ENCODE results near the gene CWF19L2. TPM values are rescaled to one million over a fixed set of nuclear protein-coding genes. Genes with fewer than 3 reads are reported as not detected.

The CWF19L2 gene
- total RNA-seq, 2 donors from 2014 or later: 8.7 to 9.0 TPM

DNA sequence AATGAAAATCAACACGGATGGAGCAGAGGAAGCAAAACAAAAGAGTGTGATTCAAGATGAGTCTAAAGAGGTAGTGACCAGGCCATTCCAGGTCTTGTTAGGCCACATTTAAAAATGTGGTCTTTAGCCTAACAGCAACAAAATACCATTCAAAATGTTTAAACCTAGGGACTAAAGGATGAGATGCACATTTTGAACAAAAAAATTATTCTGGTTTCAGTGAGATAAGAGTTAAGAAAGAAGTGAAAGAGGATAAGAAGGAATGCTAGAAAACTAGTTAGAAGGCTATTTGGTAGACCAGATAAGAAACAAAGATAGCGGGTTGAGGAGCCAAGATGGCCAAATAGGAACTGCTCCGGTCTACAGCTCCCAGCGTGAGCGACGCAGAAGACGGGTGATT, 85.2 kb downstream of the CWF19L2 start:
- Histone ChIP-seq H3K4me3 (no peak overlapping the region), H3K27ac (no peak overlapping the region), H3K9ac (ENCODE audit: low read depth in 2 of 2, low read length in 2 of 2) (no peak overlapping the region), H3K4me1 (no peaks in the 10 kb centered on the region), H3K9me3 (no peaks in the 10 kb centered on the region), H3K36me3 (no peaks in the 10 kb centered on the region), H3K27me3 (no peaks in the 10 kb centered on the region)
- intact Hi-C loops (cut with DNase I): no loop called here
- DNase-seq: no peak
- TF ChIP-seq, protein P1, sequence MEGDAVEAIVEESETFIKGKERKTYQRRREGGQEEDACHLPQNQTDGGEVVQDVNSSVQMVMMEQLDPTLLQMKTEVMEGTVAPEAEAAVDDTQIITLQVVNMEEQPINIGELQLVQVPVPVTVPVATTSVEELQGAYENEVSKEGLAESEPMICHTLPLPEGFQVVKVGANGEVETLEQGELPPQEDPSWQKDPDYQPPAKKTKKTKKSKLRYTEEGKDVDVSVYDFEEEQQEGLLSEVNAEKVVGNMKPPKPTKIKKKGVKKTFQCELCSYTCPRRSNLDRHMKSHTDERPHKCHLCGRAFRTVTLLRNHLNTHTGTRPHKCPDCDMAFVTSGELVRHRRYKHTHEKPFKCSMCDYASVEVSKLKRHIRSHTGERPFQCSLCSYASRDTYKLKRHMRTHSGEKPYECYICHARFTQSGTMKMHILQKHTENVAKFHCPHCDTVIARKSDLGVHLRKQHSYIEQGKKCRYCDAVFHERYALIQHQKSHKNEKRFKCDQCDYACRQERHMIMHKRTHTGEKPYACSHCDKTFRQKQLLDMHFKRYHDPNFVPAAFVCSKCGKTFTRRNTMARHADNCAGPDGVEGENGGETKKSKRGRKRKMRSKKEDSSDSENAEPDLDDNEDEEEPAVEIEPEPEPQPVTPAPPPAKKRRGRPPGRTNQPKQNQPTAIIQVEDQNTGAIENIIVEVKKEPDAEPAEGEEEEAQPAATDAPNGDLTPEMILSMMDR (IDR thresholded peaks at IDR 0.05): no peak

DNA sequence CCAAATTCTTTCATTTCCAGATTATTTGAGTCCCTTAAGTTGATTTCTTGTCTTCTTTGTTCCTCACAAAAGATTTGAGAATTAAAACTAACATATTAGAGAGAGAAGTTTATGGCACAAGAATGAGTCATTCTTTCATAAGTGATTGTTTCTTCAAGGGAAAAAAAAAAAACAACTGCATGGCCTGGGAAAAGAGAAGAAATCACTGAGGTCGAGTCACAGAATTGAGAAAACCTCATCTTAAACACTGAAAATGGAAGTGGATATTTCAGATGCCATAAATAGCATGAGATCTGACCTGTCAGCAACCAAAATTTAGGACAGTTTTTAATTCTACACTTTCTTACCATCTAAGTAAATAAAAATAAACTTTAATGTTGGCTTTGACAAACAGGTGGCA, 87.2 kb downstream of the CWF19L2 start:
- intact Hi-C loops (cut with DNase I): no loop called here

DNA sequence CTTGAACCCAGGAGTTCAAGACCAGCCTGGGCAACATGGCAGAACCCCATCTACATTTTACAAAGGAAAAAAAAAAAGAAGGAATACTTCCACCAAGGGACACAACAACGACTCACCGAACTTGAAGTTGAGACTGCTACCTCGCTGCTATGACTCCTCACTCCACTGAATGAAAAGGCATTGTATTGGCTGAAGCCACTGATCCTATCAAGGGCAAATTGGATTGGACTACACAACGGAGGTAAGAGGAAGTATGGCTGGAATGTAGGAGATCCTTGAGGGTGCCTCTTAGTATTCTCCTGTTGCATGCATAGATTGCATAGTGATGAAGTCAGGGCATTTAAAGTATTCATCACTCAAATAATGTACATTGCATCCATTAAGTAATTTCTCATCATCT, 97.9 kb downstream of the CWF19L2 start:
- H3K36me3 ChIP-seq: no peaks in the 10 kb centered on the region
- H3K27me3 ChIP-seq: no peaks in the 10 kb centered on the region
- intact Hi-C loops (cut with DNase I): no loop called here
- TF ChIP-seq, protein P1 (IDR thresholded peaks at IDR 0.05): no peak
- no peak overlapping the region for H3K9ac ChIP-seq (ENCODE audit: low read depth in 2 of 2, low read length in 2 of 2)
- H3K9me3 ChIP-seq: no peaks in the 10 kb centered on the region
- no peak overlapping the region for H3K27ac ChIP-seq
- no peak overlapping the region for H3K4me3 ChIP-seq
- H3K4me1 ChIP-seq: no peaks in the 10 kb centered on the region
- DNase-seq: no peak

More for the DNA sequence above, 87.2 kb downstream of the CWF19L2 start:
- Histone ChIP-seq H3K9ac (ENCODE audit: low read depth in 2 of 2, low read length in 2 of 2) (no peak overlapping the region), H3K4me3 (no peak overlapping the region), H3K9me3 (no peaks in the 10 kb centered on the region), H3K27ac (no peak overlapping the region), H3K4me1 (no peaks in the 10 kb centered on the region), H3K27me3 (no peaks in the 10 kb centered on the region), H3K36me3 (no peaks in the 10 kb centered on the region)
- TF ChIP-seq, protein P1 (IDR thresholded peaks at IDR 0.05): no peak
- no peak for DNase-seq

DNA sequence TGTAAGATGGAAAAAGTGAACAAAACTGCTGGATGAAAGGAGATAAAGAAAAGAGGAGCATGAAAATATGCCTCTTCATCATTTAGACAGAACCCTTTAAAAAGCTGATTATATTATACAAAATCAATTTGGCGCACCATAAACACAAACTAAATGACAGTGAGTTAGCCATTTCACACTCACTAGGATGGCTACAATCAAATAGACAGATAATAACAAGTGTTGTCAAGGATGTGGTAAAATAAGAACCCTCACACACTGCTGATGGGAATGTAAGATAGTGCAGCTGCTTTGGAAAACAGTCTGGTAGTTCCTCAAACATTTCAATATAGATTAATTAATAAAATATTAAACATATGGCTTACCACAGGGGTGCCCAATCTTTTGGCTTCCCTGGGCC, 99.7 kb downstream of the CWF19L2 start:
- Histone ChIP-seq H3K27me3 (no peaks in the 10 kb centered on the region), H3K36me3 (no peaks in the 10 kb centered on the region), H3K9me3 (no peaks in the 10 kb centered on the region), H3K4me3 (no peak overlapping the region), H3K27ac (no peak overlapping the region), H3K9ac (ENCODE audit: low read depth in 2 of 2, low read length in 2 of 2) (no peak overlapping the region), H3K4me1 (no peaks in the 10 kb centered on the region)
- intact Hi-C loops (cut with DNase I): no loop called here
- no peak for DNase-seq
- TF ChIP-seq, protein P1 (IDR thresholded peaks at IDR 0.05): no peak

DNA sequence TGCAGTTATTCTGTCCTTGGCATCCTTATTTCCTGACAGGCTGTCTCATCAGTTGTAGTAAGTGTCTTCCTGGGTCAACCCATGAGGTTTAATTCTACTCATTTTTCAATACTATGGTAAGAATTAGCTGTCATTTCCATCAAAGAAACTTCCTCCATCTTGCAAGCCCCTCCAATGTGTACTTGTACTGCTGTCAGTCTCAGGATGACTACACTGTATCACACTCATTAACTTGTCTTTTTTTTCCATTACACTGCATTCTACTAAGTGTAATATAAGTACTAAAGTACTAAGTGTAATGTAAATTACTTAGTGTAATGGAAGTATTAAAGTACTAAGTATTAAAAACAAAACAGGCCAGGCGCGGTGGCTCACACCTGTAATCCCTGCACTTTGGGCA, 102.8 kb downstream of the CWF19L2 start:
- TF ChIP-seq, protein P1 (IDR thresholded peaks at IDR 0.05): no peak
- no peaks in the 10 kb centered on the region for H3K9me3 ChIP-seq
- no peak overlapping the region for H3K27ac ChIP-seq
- H3K4me3 ChIP-seq: no peak overlapping the region
- no peaks in the 10 kb centered on the region for H3K4me1 ChIP-seq
- H3K27me3 ChIP-seq: no peaks in the 10 kb centered on the region
- DNase-seq: no peak
- H3K9ac ChIP-seq (ENCODE audit: low read depth in 2 of 2, low read length in 2 of 2): no peak overlapping the region
- intact Hi-C loops (cut with DNase I): no loop called here
- H3K36me3 ChIP-seq: no peaks in the 10 kb centered on the region

DNA sequence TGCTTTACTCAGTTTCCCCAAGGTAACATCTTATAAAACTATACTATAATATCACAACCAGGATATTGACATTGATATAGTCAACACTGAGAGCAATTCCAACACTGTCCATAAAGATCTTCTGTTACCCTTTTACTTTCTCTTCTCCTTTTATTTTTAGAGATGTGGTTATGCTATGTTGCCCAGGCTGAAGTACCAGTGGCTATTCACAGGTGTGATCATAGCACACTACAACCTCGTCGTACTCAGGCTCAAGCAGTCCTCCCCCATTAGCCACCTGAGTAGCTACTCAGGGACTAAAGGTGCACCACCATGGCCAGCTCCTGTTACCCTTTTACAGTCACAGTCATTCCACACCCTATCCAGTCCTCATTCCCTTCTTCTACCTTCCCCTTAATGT, 119.7 kb downstream of the CWF19L2 start:
- H3K27me3 ChIP-seq: no peaks in the 10 kb centered on the region
- TF ChIP-seq, protein P1 (IDR thresholded peaks at IDR 0.05): no peak

More for the DNA sequence above, 119.7 kb downstream of the CWF19L2 start:
- no peaks in the 10 kb centered on the region for H3K4me1 ChIP-seq
- no peak overlapping the region for H3K27ac ChIP-seq
- no peaks in the 10 kb centered on the region for H3K9me3 ChIP-seq
- no peak for DNase-seq
- no peak overlapping the region for H3K9ac ChIP-seq (ENCODE audit: low read depth in 2 of 2, low read length in 2 of 2)
- no peak overlapping the region for H3K4me3 ChIP-seq
- no peaks in the 10 kb centered on the region for H3K36me3 ChIP-seq
- intact Hi-C loops (cut with DNase I): no loop called here

All from colonic mucosa (tissue), 4 donors.